Fibroblast of villous mesenchyme (primary cell): ENCODE measurements around the gene BRD8. TPM values are rescaled to one million over a fixed set of nuclear protein-coding genes. Genes with fewer than 3 reads are reported as not detected.

ENCODE experiments used
- DNase-seq: peaks from one replicate; pipeline ENCODE4 v3.0.0-alpha.2; 2010; ENCODE audit warnings: low read depth
- H3K4me3 ChIP-seq: 2 replicates; pipeline ENCODE4 v1.5.1; 2011; ENCODE audit warnings: low read depth, mild to moderate bottlenecking, low read length
- total RNA-seq: library from RNA; depleted of rRNA; stranded (reverse); fragments of >200 nt; gene quantifications from 2 replicates; pipeline ENCODE4 v1.2.3, GENCODE V29; 2012
- TF ChIP-seq, protein P1 (sequence below): IDR thresholded peaks from 2 replicates; pipeline ENCODE4 v1.5.1; 2012; ENCODE audit warnings: low read depth, mild to moderate bottlenecking, low read length; ENCODE audit not compliant: insufficient read depth

Gene BRD8, protein sequence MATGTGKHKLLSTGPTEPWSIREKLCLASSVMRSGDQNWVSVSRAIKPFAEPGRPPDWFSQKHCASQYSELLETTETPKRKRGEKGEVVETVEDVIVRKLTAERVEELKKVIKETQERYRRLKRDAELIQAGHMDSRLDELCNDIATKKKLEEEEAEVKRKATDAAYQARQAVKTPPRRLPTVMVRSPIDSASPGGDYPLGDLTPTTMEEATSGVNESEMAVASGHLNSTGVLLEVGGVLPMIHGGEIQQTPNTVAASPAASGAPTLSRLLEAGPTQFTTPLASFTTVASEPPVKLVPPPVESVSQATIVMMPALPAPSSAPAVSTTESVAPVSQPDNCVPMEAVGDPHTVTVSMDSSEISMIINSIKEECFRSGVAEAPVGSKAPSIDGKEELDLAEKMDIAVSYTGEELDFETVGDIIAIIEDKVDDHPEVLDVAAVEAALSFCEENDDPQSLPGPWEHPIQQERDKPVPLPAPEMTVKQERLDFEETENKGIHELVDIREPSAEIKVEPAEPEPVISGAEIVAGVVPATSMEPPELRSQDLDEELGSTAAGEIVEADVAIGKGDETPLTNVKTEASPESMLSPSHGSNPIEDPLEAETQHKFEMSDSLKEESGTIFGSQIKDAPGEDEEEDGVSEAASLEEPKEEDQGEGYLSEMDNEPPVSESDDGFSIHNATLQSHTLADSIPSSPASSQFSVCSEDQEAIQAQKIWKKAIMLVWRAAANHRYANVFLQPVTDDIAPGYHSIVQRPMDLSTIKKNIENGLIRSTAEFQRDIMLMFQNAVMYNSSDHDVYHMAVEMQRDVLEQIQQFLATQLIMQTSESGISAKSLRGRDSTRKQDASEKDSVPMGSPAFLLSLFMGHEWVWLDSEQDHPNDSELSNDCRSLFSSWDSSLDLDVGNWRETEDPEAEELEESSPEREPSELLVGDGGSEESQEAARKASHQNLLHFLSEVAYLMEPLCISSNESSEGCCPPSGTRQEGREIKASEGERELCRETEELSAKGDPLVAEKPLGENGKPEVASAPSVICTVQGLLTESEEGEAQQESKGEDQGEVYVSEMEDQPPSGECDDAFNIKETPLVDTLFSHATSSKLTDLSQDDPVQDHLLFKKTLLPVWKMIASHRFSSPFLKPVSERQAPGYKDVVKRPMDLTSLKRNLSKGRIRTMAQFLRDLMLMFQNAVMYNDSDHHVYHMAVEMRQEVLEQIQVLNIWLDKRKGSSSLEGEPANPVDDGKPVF
- 30.0 and 63.9 TPM in 2 replicates for total RNA-seq

DNA sequence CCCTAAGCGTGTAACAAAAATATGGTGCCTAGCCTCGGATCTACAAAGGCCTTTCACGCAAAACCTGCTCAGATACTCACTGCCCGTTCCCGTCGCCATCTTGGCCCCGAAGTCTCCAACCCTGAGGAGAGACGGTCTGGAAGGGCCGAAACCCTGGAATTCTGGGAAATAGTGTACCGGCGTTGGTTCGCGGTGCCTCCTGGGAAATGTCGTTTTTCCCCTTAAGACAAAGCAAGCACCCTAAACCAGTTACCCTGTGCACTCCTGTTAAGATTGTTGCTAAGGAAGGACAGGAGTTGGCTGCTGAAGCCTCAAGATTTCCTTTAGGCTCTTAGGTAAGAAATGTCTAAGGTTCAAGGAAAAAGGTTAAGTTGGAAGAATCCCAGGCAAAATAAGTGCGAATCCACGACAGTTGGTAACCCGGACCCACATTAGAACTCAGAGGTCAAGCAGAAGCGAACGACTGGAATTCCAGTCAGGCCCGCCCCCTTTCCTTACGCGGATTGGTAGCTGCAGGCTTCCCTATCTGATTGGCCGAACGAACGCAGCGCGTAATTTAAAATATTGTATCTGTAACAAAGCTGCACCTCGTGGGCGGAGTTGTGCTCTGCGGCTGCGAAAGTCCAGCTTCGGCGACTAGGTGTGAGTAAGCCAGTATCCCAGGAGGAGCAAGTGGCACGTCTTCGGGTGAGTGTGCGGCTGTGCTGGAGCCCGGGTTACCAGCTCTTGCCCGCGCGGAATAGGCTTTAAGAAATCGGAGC lies at the start of gene BRD8, which contains the start of gene KIF20A:
Gene BRD8 (minus strand): TSS at position 115 of the 761 bp plus-strand sequence. CDS start 16 bp downstream, at position 99.
Gene KIF20A (plus strand): TSS at position 597 of the 761 bp plus-strand sequence. CDS start 569 bp downstream, outside the sequence.
- peak within 1 kb of the TSS; percentile 82 for H3K4me3 ChIP-seq

GRCh38 chr5:138226910-138227309 lies 48.5 kb upstream of the BRD8 start:
- no peak overlapping the region for H3K4me3 ChIP-seq
- TF ChIP-seq, protein P1, sequence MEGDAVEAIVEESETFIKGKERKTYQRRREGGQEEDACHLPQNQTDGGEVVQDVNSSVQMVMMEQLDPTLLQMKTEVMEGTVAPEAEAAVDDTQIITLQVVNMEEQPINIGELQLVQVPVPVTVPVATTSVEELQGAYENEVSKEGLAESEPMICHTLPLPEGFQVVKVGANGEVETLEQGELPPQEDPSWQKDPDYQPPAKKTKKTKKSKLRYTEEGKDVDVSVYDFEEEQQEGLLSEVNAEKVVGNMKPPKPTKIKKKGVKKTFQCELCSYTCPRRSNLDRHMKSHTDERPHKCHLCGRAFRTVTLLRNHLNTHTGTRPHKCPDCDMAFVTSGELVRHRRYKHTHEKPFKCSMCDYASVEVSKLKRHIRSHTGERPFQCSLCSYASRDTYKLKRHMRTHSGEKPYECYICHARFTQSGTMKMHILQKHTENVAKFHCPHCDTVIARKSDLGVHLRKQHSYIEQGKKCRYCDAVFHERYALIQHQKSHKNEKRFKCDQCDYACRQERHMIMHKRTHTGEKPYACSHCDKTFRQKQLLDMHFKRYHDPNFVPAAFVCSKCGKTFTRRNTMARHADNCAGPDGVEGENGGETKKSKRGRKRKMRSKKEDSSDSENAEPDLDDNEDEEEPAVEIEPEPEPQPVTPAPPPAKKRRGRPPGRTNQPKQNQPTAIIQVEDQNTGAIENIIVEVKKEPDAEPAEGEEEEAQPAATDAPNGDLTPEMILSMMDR: no peak
- DNase-seq: no peak

More for the DNA sequence above, at the start of gene BRD8, which contains the start of gene KIF20A:
- peak; percentile 95 for DNase-seq
- TF ChIP-seq, protein P1: no peak

DNA sequence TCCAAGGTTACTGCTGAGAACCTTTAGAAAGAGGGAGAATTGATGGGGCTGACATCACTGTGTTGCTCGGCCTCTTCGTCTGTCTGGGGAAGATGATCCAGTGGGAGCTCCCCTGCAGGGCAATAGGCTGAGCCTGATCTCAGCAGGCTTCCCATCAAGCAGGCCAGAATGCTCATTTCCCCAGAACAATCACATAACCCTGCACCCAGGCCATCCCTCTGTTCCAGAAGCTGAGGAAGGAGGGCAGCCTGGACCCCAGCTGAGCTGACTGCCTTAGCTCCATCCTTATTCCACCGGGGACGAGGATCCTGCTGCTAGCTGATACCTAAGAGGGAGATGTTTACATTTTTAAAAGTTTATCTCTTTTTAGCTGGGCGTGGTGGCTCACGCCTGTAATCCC lies 46.3 kb upstream of the BRD8 start:
- TF ChIP-seq, protein P1: no peak

DNA sequence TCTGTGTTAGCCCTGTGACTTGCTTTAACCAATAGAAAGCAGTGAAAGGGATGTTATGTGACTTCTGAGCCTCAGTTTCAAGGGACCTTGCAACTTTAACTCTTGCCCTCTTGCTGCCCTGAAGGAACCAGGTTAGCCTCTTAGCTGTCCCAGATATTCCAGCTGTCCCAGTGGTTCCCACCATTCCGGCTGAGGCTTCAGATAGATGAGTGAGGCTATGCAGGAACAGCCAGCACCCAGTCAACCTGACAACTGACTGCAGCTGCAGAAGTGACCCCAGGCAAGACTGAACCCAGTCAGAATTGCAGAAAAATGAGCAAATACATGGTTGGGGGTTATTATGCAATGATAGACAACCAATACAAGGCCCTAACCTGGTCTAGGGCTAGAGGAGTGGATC lies 45.1 kb upstream of the BRD8 start:
- H3K4me3 ChIP-seq: no peak overlapping the region
- no peak for DNase-seq
- TF ChIP-seq, protein P1: no peak

More for the DNA sequence above, 46.3 kb upstream of the BRD8 start:
- no peak overlapping the region for H3K4me3 ChIP-seq
- DNase-seq: no peak

GRCh38 chr5:138216799-138217198 lies 38.4 kb upstream of the BRD8 start:
- TF ChIP-seq, protein P1: no peak
- H3K4me3 ChIP-seq: no peak overlapping the region
- no peak for DNase-seq
